Measurements from ENCODE around the gene LHFPL5.

Gene LHFPL5

DNA sequence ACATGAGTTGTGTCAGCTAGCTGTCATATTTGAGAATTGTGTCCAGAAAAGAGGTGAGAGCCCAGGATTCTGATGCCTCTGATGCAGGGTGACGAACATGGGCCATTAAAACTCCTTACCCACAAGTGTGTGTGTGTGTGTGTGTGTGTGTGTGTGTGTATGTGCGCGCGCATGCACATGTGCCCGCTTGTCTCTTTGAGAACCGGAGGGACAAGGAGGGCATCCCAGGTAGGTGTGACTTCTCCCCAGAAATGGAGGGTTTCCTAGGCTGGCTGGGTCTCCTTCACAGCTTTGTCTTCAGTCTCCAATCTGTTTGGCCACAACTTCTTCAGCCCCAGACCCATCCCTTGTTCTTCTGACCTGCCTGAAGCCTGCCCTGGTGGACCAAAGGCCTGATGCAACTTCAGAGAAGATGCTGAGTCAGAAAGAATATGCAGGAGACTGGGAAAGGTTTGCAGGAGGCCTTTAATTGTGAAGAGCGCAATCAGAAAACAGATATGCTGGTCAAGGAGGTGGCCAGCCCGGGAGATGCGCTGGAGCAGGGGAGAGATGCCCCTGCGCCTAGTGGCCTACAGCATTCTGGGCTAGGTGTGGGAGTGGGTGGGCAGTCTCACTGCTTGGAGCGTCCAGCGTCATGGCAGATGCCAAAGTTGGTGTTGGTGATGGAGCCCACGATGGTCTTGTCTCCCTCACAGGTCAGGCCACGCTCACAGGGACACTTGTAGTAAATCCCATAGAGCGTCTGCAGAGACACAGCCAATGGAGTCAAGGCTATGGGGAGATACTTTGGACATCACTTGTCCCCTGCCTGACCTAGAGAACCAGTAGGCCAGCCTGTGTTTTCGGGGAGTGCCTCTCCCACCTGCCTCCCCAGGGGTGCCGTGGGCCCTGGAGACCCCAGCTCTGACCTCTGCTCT lies 10.4 kb upstream of the LHFPL5 start:
- DNase-seq = no peak

DNA sequence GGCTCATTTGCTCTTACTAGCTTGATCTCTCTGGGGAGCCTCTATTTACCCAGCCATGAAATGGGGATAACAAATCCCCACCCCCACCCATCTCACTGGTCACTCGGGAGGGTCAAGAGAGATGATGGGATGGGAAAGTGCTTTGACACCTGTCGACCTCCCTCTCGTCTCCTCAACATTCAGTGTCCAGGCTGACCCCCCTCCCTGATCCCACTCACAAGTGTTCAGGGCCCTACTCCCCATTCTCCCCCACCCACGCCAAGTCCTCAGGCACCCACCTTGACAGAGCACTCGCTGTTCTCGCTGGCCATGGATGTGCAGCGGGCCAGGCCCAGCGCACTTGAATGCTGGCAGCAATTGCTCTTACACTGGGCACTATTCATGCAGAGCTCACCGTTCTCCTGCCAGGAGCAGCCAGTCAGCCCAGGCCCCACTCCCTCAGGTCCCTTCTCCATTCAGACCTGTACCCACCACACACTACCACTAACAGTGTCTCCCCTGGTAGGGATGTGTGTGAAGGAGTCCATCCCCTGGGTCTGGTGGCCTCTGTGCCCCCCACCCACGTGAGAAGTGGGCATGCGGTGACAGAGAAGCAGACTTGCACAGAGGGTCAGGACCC lies 9.6 kb upstream of the LHFPL5 start:
- no peak for DNase-seq

- no peak for DNase-seq
Observed at GRCh38 chr6:35796236-35796635, 8.9 kb upstream of the LHFPL5 start.

DNA sequence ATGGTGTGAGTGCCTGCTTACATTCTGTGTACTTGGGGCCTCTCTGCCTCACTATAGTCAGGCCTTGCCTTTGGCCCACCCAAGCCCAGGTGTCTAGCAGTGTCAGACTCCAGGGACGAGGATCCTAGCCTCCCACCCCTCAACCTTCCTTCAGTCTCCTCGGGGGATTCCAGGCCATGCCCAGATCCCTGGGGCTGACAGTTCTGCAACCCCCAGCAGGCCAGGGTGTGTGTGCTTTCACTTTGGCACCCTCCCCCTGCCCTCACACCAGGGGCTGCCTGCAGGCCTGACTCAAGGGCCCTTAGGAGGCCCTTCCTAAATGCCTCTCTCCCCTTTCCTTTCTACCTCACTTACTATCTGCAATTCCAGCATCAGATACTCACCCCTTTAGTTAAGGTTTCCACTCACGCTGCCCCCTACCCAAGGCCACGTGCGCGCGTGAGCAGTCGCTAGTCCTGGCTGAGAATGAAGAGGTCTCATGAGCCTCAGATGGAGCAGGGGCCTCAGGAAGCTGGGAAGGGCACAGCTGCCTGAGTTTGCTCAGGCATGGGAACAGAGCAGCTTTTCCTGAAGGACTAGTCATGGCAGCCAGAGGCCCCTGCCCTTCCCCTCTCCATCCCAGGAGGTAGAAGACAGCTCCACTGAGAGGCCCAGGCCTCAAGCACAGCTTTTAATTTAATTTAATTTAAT lies 7.2 kb upstream of the LHFPL5 start:
- no peak for DNase-seq

DNA sequence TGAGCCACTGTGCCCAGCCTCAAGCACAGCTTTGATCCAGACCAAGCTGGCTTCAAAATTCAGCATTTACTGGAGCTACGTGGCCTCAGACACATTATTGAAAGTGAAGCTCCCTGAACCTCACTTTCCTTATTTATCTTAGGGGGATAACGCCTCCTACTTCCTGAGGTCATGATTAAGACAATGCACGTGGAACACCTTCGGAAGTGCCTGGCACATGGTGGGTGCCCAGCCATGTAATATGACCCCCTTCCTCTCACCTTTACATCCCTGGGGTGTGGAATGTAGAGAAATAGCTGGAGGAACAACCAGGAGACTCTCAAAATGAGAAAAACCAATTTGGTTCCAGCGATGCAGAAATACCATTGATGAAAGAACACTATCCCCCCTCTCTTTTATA lies 6.4 kb upstream of the LHFPL5 start:
- DNase-seq = no peak

DNA sequence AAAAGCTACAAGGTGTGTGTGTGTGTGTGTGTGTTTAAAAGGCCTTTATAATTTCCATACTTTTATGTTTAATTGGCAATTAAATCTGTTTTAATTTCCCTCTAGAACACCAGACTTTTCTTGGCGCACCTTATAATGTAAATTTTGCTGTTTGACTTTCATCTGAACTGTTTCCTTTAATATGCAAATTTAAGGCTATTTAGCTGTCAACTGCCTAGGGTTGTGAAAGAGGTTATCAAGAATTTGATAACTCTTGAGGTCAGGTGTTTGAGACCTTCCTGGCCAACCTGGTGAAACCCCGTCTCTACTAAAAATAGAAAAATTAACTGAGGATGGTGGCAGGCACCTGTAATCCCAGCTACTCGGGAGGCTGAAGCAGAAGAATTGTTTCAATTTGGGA lies 4.0 kb upstream of the LHFPL5 start:
- DNase-seq = no peak

DNA sequence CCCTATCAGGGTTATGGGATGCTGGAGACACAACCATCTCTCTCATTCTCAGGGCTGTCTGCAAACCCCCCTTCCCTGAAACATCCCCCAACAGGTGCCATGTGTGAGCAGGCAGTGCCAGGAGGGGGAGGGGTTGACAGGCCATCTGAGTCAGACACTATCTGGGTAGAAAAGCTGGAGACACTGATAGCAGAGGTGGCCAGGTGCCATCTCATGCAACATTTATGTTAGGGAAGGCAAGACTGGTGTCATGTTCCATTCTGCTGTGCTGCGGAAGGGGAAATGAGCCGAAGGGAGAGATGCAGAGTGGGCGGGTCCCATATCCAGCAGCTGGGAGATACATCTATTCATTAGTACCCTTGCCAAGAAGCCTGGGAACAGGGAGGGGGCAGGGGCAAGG lies 3.5 kb downstream of the LHFPL5 start:
- no peak for DNase-seq

DNA sequence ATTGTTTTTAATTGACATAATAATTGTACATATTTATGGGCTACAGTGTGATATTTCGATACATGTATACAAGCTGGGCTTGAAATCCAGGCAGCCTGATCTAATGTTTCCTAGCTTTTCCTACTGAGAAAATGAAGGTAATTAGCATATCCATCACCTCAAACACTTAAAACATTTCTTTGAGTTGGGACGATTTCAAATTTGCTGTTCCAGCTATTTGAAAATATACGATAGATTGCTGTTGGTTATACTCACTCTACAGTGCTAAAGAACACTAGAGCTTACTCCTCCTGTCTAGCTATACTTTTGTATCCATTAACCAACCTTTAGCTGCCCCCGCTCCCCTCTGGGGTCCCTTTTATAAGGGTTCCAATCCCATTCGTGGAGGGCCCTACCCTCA lies 4.7 kb downstream of the LHFPL5 start:
- no peak for DNase-seq

- DNase-seq = no peak
Observed at GRCh38 chr6:35810971-35811698, 6.0 kb downstream of the LHFPL5 start.

DNA sequence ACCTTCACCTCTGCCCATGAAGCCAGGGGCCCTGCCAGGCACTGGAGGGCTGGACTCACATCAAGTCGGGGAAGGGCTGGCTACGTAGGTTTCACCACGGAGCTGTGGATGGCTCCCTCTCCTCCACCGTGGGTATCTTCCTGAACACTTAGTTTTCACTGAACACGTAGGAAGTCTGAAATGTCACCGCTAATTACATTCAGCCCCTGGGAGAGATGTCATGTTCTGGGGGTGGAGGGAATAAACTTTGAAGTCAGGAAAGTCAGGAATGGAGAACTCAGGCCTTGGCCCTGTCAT lies 6.5 kb downstream of the LHFPL5 start:
- no peak for DNase-seq

GRCh38 chr6:35817515-35817914 lies 12.4 kb downstream of the LHFPL5 start:
- DNase-seq = no peak

DNA sequence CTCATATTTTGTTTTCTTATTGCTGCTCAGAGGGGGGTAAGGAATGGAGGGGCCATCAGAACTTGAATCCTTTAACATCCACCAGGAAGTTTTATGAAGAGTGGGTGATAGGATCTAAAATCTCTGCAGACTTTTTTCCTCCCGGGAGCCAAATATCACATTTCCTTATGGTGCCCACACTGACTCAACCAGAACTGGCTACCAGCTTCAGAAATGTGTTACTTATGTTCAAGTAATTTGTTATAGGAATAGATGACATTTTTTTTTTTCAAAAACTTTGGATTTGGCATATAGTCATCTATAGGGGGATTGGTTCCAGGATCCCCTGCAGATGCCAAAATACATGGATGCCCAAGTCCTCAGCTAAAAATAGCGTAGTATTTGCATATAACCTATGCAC lies 18.4 kb downstream of the LHFPL5 start:
- no peak for DNase-seq

GRCh38 chr6:35824552-35825192 lies 19.5 kb downstream of the LHFPL5 start:
- no peak for DNase-seq

GRCh38 chr6:35829306-35829705 lies 24.2 kb downstream of the LHFPL5 start:
- no peak for DNase-seq

DNA sequence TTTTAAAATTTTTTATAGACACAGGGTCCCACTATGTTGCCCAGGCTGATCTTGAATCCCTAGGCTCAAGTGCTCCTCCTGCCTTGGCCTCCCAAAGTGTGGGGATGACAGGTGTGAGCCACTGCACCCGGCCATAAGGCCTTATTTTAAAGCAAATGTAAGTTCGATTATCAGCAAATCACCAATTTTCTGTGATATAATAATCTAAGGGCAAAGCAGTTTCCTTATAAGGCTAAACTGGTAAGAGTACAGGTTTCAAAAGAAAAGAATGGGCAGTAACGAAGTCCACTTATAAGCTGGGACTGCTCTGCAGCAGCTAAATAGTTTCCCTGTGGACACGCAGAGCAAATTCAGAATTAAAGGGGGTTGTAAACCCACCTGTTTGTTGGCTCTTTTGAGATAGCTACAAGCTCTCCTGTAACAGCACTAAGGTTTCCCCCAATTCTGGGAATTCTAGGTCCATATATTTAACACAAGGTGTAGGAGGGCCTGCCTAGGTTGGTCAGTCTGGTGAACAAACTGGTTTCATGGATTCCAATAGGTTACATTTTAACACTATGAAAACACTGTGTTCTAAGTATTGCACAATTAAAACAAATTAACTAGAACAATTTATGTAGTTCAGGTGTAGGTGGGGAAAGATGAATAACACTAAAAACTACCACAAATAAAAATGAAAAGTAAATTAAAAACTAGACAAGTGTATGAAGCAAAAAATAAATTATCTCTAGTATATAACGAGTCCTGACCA lies 26.3 kb downstream of the LHFPL5 start:
- DNase-seq = no peak

GRCh38 chr6:35833536-35833935 lies 28.4 kb downstream of the LHFPL5 start:
- DNase-seq = no peak

DNA sequence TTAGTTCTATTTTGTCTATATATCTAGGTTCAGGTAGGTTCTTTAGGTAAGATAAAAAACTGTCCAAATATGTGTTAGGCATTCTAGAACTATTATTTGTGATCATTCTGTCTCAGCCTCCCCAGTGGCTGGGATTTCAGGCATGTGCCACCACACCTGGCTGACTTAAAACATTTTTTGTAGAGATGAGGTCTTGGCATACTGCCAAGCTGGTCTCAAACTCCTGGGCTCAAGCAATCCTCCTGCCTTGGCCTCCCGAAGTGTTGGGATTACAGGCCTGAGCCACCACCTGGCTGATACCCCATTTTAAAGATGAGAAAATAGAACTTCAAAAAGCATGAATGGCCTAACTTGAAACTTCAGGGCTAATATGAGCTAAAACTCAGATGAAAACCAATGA lies 33.9 kb downstream of the LHFPL5 start:
- no peak for DNase-seq

- no peak for DNase-seq
Observed at GRCh38 chr6:35842381-35842780, 37.2 kb downstream of the LHFPL5 start.

GRCh38 chr6:35844290-35844689 lies 39.1 kb downstream of the LHFPL5 start:
- DNase-seq = no peak

DNA sequence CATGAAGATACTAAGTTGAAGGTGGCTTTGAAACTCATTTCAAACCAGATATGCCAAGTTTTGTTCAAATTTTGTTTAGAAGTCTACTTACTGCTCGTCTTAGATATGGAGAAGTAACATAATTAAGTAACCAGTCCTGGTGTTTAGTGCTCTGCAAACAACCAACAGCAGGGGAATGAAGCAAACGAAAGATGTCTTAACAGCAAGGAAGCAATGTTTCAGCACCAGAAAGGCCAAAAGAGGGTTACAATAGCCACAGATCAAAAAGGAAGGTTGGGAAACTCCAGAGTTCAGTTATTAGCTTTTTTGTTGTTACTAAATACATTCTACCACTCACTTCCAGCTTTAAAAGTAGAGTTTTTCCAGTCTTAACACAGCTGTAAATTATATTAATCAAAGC lies 45.1 kb downstream of the LHFPL5 start:
- no peak for DNase-seq

GRCh38 chr6:35852994-35853393 lies 47.8 kb downstream of the LHFPL5 start:
- DNase-seq = no peak

DNA sequence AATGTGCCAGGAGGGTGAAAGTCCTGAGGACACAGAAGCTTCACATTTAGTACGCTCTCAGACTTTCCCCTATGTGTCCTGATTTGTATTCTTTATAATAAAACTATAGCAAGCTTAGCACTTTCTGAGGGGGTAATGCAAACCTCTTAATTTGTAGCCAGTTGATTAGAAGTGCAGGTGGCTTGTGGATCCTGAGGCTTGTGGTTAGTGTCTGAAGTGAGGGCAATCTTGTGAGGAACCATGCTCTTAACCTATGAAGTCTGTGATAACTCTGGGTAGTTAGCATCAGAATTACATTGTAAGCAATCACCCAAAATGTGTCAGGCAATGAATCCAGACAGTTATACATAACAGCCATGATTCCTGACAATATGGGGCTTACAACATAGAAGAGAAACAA lies 51.1 kb downstream of the LHFPL5 start:
- DNase-seq = no peak

Data from activated CD4-positive, alpha-beta T cell treated with anti-CD3 and anti-CD28 coated beads for 4 hours (primary cell).